WTC11 (cell line): ENCODE data around the gene AVP. TPM values are rescaled to one million over a fixed set of nuclear protein-coding genes. Genes with fewer than 3 reads are reported as not detected.
"Not testable (repeated sequence)": the region's sequence is repeated elsewhere in the genome, so short reads cannot be mapped to it uniquely, and the experiment has no call there.

ENCODE experiments used
- ATAC-seq: fragments of 200-7000 bp; cut with Tn5 transposase; 2 replicates; pipeline ENCODE4 v1.10.0; 2021; ENCODE audit warnings: mild to moderate bottlenecking, moderate library complexity
- CTCF ChIA-PET: fragments of 300-600 bp; sonication (Branson Sonifier 250); formaldehyde crosslinking; loops from one replicate; lab custom pipeline; 2021; ENCODE audit warnings: antibody characterized with exemption; lab: Charles Lee
- POLR2A ChIA-PET: fragments of 350-600 bp; sonication (Branson Sonifier 250); formaldehyde crosslinking; loops from one replicate; lab custom pipeline; 2021; ENCODE audit warnings: antibody characterized with exemption; lab: Charles Lee
- DNase-seq: peaks from one replicate; pipeline ENCODE4 v3.0.0; 2021; ENCODE audit warnings: low spot score
- H3K27ac Mint-ChIP-seq: 2 replicates; pipeline ENCODE4 v1.8.0; 2021; ENCODE audit warnings: mixed read lengths
- H3K27me3 Mint-ChIP-seq: 2 replicates; pipeline ENCODE4 v1.8.0; 2021; ENCODE audit warnings: low read depth, mild to moderate bottlenecking, moderate library complexity, mixed read lengths
- H3K36me3 Mint-ChIP-seq: 2 replicates; pipeline ENCODE4 v1.8.0; 2021; ENCODE audit warnings: mixed read lengths
- H3K4me1 Mint-ChIP-seq: 2 replicates; pipeline ENCODE4 v1.8.0; 2022; ENCODE audit warnings: mixed read lengths
- H3K4me3 Mint-ChIP-seq: 2 replicates; pipeline ENCODE4 v1.8.0; 2021; ENCODE audit warnings: mild to moderate bottlenecking, moderate library complexity, mixed read lengths
- H3K9me3 Mint-ChIP-seq: 2 replicates; pipeline ENCODE4 v1.8.0; 2021; ENCODE audit warnings: mixed read lengths
- AR ChIP-seq: fragments of 250-450 bp; sonication (Bioruptor Pico); IDR thresholded peaks from 2 replicates; pipeline ENCODE4 v1.9.0; 2021; ENCODE audit warnings: mild to moderate bottlenecking
- ATF3 ChIP-seq: sonication (generic); formaldehyde crosslinking; conservative IDR thresholded peaks from 2 replicates; pipeline ENCODE4 v1.8.1; 2022; ENCODE audit warnings: mild to moderate bottlenecking, missing genetic modification reagents
- E2F5 ChIP-seq: sonication (generic); formaldehyde crosslinking; IDR thresholded peaks from 2 replicates; pipeline ENCODE4 v1.8.1; 2022; ENCODE audit warnings: mild to moderate bottlenecking, moderate library complexity, missing genetic modification reagents
- FOXP4 ChIP-seq: sonication (generic); formaldehyde crosslinking; IDR thresholded peaks from 2 replicates; pipeline ENCODE4 v1.8.0; 2022; ENCODE audit warnings: mild to moderate bottlenecking, missing genetic modification reagents
- HMGXB4 ChIP-seq: sonication (generic); formaldehyde crosslinking; IDR thresholded peaks from 2 replicates; pipeline ENCODE4 v1.8.1; 2023; ENCODE audit warnings: mild to moderate bottlenecking, moderate library complexity, missing genetic modification reagents
- MYBL2 ChIP-seq: sonication (generic); formaldehyde crosslinking; IDR thresholded peaks from 2 replicates; pipeline ENCODE4 v1.8.1; 2023; ENCODE audit warnings: mild to moderate bottlenecking, moderate library complexity, missing genetic modification reagents
- NFYB ChIP-seq: sonication (generic); formaldehyde crosslinking; conservative IDR thresholded peaks from 2 replicates; pipeline ENCODE4 v1.8.0; 2022; ENCODE audit warnings: low read depth, missing genetic modification reagents
- NR3C1 ChIP-seq: sonication (generic); formaldehyde crosslinking; conservative IDR thresholded peaks from 2 replicates; pipeline ENCODE4 v1.8.1; 2023; ENCODE audit warnings: low read depth, mild to moderate bottlenecking, missing genetic modification reagents
- SOX15 ChIP-seq: fragments of 250-450 bp; sonication (Bioruptor Pico); IDR thresholded peaks from 2 replicates; pipeline ENCODE4 v1.9.0; 2021; ENCODE audit warnings: mild to moderate bottlenecking
- USF2 ChIP-seq: sonication (generic); formaldehyde crosslinking; IDR thresholded peaks from 2 replicates; pipeline ENCODE4 v1.8.1; 2023; ENCODE audit warnings: mild to moderate bottlenecking, missing genetic modification reagents, moderate library complexity
- ZBTB21 ChIP-seq: sonication (generic); formaldehyde crosslinking; IDR thresholded peaks from 2 replicates; pipeline ENCODE4 v1.8.1; 2023; ENCODE audit warnings: mild to moderate bottlenecking, missing genetic modification reagents, borderline replicate concordance
- ZNF121 ChIP-seq: sonication (generic); formaldehyde crosslinking; IDR thresholded peaks from 2 replicates; pipeline ENCODE4 v1.8.0; 2023; ENCODE audit warnings: missing genetic modification reagents
- ZNF416 ChIP-seq: fragments of 250-450 bp; sonication (Bioruptor Pico); IDR thresholded peaks from 2 replicates; pipeline ENCODE4 v1.9.0; 2021; ENCODE audit warnings: mild to moderate bottlenecking, inconsistent platforms
- ZNF532 ChIP-seq: fragments of 250-450 bp; sonication (Bioruptor Pico); IDR thresholded peaks from 2 replicates; pipeline ENCODE4 v1.9.0; 2021; ENCODE audit warnings: mild to moderate bottlenecking, borderline replicate concordance
- total RNA-seq: library from RNA; stranded (reverse); gene quantifications from 3 replicates; pipeline ENCODE4 v1.2.3, GENCODE V29; 2021

AVP gene
- total RNA-seq, 1 experiment from 2014 or later, result 0.50 TPM

GRCh38 chr20:3124773-3125560, 40.4 kb upstream of the AVP start:
- H3K4me3 Mint-ChIP-seq, CTCF ChIA-PET, POLR2A ChIA-PET, ATAC-seq, H3K27ac Mint-ChIP-seq, H3K4me1 Mint-ChIP-seq, H3K27me3 Mint-ChIP-seq, DNase-seq: not testable (repeated sequence)
- Mint-ChIP-seq H3K36me3 (peaks cover 50% of the 10 kb centered on the region), H3K9me3 (peaks cover 23% of the 10 kb centered on the region)

GRCh38 chr20:3124163-3124562, 39.6 kb upstream of the AVP start:
- POLR2A ChIA-PET, DNase-seq, CTCF ChIA-PET, H3K4me3 Mint-ChIP-seq, ATAC-seq, H3K27me3 Mint-ChIP-seq, H3K4me1 Mint-ChIP-seq, H3K27ac Mint-ChIP-seq: not testable (repeated sequence)
- Mint-ChIP-seq H3K9me3 (peaks cover 23% of the 10 kb centered on the region), H3K36me3 (peaks cover 50% of the 10 kb centered on the region)

GRCh38 chr20:3123542-3123941, 39.0 kb upstream of the AVP start:
- Mint-ChIP-seq H3K27me3 (peaks cover 3% of the 10 kb centered on the region; the same call in 1 of the 2 replicates), H3K27ac (no peak overlapping the region), H3K36me3 (peaks cover 50% of the 10 kb centered on the region), H3K9me3 (peaks cover 23% of the 10 kb centered on the region), H3K4me3 (no peak overlapping the region), H3K4me1 (no peaks in the 10 kb centered on the region)
- POLR2A ChIA-PET, result no interaction called here
- DNase-seq (no peak), ATAC-seq (no peak)
- CTCF ChIA-PET, result no interaction called here
- TF ChIP-seq E2F5 (no peak), ZNF416 (no peak), AR (no peak), ZBTB21 (no peak), SOX15 (CRISPR knock-in tag) (no peak), NFYB (CRISPR knock-in tag) (no peak), MYBL2 (CRISPR knock-in tag) (no peak), FOXP4 (CRISPR knock-in tag) (no peak), HMGXB4 (CRISPR knock-in tag) (no peak), ZNF121 (CRISPR knock-in tag) (no peak)

- ATAC-seq (no peak), DNase-seq (no peak)
- POLR2A ChIA-PET, result no interaction called here
- peaks cover 50% of the 10 kb centered on the region for H3K36me3 Mint-ChIP-seq
- peaks cover 23% of the 10 kb centered on the region for H3K9me3 Mint-ChIP-seq
- H3K4me1 Mint-ChIP-seq, result no peaks in the 10 kb centered on the region
- H3K4me3 Mint-ChIP-seq, result no peak overlapping the region
- H3K27ac Mint-ChIP-seq, result no peak overlapping the region
- H3K27me3 Mint-ChIP-seq, result peaks cover 3% of the 10 kb centered on the region; the same call in 1 of the 2 replicates
- CTCF ChIA-PET, result no interaction called here
- no peak for TF ChIP-seq USF2 (CRISPR knock-in tag)
- no peak for TF ChIP-seq ATF3 (CRISPR knock-in tag)
- TF ChIP-seq ZNF532, result no peak
- no peak for TF ChIP-seq ZNF416
- TF ChIP-seq NR3C1 (CRISPR knock-in tag), result no peak
Measured at GRCh38 chr20:3121955-3122610, 37.6 kb upstream of the AVP start.
